Fibroblast of skin of right quadriceps (primary cell): ENCODE measurements around the gene IKZF1.

Experiments used
- DNase-seq: peaks from one replicate; pipeline ENCODE4 v3.0.0-alpha.2; 2013

IKZF1 gene

GRCh38 chr7:50379539-50379938 is 75.0 kb downstream of the IKZF1 start:
- DNase-seq = no peak

DNA sequence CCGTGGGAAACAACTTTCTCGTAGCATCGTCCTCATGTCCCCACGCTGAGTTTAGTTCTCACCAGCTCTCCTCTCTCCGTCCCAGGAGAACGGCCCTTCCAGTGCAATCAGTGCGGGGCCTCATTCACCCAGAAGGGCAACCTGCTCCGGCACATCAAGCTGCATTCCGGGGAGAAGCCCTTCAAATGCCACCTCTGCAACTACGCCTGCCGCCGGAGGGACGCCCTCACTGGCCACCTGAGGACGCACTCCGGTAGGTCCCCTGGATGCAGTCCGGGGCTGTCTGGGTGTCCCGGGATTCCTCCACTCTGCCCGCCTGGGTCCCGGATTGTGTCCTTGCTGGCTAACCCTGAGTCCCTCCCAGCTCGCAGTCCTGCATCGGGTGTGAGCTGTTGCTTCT is 77.9 kb downstream of the IKZF1 start:
- no peak for DNase-seq

- DNase-seq = no peak
Measured at GRCh38 chr7:50387351-50387750, 82.8 kb downstream of the IKZF1 start.

DNA sequence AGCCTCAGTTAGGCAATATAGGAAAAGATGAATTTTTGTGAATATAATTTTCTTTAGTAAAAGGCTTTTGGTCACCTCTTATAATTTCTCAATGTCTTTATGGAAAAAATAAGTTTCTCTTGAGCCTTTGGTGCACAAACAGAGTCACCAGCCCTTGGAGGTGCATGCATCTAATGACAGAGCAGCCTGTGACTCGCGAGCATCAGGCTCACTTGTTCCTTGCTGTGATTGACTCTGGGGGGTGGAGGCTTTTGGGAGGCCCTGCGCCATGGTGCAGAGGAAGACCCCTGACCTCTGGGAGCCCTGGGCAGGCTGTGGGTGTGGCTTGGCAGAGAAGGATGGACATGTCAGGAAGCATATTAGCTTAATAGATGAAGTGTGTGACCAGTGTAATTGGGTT is 85.4 kb downstream of the IKZF1 start:
- DNase-seq = no peak

DNA sequence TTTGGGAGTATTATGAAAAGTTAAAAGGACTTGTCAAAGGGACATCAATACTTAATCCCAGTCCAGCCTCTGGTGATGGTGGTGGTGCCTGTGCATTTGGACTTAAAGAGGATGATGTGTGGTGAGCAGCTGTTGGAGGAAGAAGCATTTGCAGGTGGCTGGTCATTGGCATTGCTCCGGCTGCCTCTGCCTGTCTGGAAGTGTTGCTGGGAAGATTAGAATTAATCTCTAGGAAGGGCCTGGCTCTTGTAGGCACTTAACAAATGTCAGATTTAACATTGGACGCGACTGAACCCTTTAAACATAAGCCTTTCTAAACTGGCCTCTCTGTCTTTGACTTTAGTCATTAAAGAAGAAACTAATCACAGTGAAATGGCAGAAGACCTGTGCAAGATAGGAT is 86.9 kb downstream of the IKZF1 start:
- no peak for DNase-seq

- no peak for DNase-seq
Measured at GRCh38 chr7:50393076-50393475, 88.6 kb downstream of the IKZF1 start.

DNA sequence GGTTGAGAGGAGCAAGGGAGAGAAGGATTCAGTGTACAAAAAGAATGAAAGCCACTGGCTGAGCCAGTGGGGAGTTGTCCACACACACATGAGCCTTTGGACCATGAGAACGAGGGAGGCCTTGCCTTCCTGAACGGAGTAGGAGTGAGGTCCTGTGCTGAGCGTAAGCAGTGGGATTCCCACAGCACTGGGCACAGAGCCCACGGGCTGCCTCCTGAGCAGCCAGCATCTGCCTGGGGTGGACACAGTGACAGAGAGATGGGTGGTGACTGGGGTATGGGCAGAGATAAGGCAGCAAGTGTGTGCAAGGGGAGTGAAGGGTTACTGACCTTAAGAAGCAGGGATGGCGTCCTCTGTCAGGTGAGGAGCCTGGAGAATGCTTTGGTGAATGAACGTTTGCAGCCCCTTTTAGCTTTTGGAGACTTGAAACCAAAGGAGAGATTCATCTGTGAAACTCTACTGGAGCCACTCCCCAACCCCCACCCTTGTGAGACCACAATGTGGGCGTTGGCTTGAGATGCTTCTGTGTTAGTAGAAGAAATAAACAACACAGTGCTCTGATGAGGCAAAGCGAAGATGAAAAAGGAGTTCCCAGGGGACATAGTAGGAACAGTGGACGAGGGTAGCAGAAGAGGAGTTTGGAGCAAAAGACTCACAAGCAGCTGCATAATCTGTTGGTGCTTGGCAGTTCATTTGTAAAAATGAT is 89.2 kb downstream of the IKZF1 start:
- DNase-seq = no peak

DNA sequence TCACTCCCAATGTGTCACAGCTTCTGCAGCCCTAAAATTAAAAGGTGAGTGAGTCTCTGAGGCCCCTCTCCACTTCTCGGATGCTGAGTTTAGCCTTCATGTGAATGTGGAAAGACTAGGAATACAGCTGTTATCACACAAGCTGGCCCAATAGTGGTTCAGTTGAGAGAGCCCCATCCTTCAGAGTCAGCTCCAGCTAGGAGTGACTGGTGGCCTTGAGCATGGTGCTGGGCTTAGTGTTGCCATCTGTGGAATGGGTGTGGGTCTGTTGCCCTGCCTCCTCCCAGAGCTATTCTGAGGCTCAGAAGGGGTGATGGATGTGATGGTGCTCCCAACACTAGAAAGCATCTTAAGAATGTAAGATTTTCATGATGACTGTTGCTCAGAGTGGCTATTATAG is 89.8 kb downstream of the IKZF1 start:
- DNase-seq = no peak

DNA sequence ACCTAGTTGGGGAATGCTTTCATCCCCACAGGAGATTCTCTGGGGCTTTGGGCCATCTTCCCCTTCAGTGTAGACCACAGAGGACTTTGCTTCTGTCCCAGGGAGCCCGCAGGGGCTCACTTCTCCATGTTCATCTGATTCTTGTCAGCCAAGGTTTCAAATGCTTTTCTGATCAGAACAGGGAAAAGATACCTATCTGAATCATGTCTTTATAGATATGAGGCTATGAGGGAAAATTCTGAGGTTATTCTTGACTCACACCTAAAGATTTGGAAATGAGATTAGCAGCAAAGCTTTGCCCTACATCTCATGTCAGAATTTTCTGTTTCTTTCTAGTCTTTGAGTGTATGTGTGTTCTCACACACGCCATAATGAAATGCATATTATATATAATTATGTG is 92.3 kb downstream of the IKZF1 start:
- DNase-seq = no peak

DNA sequence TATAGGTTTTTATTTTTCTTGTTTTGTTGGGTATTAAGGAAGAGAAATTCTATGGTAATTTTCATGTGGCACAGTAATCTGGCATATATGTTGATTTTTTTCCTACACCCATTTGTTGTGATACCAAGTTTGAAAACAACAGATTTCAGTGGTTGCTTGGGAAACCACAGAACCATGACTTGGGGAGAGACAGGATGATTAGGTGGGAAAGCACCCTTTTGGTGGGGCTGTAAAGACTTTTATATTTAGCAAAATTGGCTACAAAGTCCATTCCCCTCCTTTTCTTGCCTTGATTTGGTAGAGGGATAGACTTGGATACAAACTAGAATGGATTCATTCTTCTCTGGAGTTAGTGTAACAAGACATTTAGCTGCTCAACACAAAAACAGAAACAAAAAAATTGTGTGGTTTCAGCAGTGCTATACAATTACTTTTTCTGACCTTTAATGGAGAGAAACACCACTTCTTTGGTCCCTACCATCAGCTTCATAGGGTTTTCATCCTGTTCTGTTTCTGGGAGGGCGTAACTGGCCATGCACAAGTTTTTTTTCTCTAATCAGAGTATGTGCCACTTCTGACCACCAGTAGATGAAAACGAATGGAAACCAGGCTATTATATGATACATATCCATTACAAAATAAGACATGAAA is 92.9 kb downstream of the IKZF1 start:
- no peak for DNase-seq

DNA sequence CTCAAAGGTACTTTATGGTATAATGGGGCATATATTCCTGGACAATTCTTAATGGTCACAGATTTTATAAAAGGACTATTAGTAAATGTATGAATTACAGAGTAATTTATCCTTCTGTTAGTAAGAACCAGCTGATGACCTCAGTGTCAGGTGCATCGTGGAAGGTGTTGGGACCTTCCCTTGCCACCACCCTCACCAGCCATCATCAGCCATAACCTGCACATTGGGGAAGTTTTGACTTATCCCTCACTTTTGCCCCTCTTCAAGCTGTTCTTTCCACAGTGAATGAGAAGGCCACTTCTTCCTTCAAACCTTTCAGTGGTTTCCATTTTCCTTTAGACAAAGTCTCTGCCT is 93.4 kb downstream of the IKZF1 start:
- DNase-seq = no peak

GRCh38 chr7:50399206-50399605 is 94.7 kb downstream of the IKZF1 start:
- DNase-seq = no peak

DNA sequence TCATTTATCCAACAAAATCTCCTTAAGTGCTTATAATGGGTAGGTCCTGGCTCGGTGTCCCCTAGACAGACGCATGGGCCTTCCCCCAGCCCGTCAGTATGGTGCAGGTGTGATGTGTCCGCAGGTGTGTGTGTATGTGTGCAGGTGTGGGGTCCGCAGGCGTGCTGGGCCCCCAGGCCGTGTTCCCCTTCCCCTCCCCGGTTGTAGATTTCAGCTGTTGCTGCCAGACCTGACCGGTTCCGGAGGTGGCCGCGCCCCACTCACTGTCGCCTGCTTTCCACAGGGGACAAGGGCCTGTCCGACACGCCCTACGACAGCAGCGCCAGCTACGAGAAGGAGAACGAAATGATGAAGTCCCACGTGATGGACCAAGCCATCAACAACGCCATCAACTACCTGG is 95.1 kb downstream of the IKZF1 start:
- no peak for DNase-seq

- DNase-seq = no peak
Measured at GRCh38 chr7:50400114-50400513, 95.6 kb downstream of the IKZF1 start.

DNA sequence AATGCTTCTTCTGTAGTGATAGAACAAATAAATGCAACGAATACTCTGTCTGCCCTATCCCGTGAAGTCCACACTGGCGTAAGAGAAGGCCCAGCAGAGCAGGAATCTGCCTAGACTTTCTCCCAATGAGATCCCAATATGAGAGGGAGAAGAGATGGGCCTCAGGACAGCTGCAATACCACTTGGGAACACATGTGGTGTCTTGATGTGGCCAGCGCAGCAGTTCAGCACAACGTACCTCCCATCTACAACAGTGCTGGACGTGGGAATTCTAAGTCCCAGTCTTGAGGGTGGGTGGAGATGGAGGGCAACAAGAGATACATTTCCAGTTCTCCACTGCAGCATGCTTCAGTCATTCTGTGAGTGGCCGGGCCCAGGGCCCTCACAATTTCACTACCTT is 99.9 kb downstream of the IKZF1 start:
- DNase-seq = no peak

- DNase-seq = no peak
Measured at GRCh38 chr7:50405221-50405620, 100.7 kb downstream of the IKZF1 start.

- no peak for DNase-seq
Measured at GRCh38 chr7:50406935-50407334, 102.4 kb downstream of the IKZF1 start.

- DNase-seq = no peak
Measured at GRCh38 chr7:50409856-50410745, 105.6 kb downstream of the IKZF1 start.

DNA sequence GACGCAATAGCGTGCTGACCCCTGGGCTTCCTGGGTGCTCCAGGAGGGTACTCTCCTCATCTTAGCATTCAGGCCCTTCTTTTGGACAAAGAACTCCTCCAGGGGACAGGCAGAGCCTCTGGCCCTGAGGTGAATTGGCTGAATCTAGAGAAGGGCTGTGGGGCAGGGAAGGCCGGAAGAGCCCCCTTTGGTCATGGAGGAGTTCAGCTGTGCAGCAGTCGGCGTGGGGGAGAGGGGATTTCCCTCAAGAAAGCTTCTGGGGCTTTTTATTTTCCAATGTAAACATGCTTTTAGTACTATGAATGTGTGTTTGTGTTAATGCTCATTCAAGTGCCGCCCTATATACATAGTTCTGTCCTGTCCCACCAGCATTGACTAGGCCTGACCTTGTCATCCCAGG is 106.8 kb downstream of the IKZF1 start:
- no peak for DNase-seq

DNA sequence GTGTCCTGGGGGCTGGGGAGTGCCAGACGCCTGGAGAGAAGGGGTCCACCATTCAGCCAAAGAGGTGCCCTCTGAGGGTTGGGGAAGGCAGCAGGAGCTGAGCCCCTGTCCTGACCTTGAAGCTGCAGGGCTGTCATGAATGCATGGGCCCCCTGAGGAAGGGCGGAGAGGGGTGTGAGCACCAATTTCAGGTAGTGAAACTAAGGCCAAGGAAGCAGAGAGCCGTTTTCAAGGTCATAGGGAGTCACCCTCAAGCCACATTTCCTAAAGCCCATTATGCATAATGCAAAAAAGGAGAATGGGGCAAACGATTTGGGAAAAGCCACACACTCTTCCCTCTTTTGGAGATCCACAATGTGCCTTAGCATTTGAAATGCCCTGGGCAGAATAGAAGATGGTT is 108.5 kb downstream of the IKZF1 start:
- DNase-seq = no peak

- DNase-seq = no peak
Measured at GRCh38 chr7:50413561-50413960, 109.0 kb downstream of the IKZF1 start.

DNA sequence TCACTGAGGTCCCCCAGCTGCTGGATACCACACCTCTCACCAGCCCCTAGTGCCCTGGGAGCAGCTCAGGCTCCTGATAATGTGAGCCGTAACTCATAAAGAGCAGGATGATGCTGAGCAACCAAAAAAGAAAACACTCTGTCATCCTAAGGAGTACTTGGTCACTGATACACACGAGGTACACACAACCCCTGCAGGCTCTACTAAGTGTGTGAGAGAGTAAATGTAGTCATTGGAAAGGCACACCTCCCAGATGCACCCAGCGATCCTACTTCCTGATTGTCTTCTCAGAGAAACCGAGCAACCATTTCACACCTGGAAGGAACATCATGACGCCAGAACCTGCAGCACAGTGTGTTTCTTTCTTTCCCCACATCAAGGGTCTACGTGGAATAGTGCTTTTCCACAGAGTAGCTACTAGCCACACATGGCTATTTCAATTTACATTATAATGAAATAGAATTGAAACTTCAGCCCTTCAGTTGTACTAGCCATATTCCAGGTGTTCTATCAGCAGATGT is 111.4 kb downstream of the IKZF1 start:
- DNase-seq = no peak

- no peak for DNase-seq
Measured at GRCh38 chr7:50416527-50417182, 112.1 kb downstream of the IKZF1 start.
